Activated CD8-positive, alpha-beta memory T cell treated with anti-CD3 and anti-CD28 coated beads for 4 hours (primary cell): ENCODE data around the gene NEGR1.
"Not testable (repeated sequence)": the region's sequence is repeated elsewhere in the genome, so short reads cannot be mapped to it uniquely, and the experiment has no call there.

ENCODE experiments used
- DNase-seq, 2 donors: peaks; one replicate each; pipeline ENCODE4 v3.0.0-alpha.2; 2020; ENCODE audit warnings: low read depth in 2 of 2

The NEGR1 gene

GRCh38 chr1:71940261-71940660 is 342.1 kb downstream of the NEGR1 start:
- no peak for DNase-seq

DNA sequence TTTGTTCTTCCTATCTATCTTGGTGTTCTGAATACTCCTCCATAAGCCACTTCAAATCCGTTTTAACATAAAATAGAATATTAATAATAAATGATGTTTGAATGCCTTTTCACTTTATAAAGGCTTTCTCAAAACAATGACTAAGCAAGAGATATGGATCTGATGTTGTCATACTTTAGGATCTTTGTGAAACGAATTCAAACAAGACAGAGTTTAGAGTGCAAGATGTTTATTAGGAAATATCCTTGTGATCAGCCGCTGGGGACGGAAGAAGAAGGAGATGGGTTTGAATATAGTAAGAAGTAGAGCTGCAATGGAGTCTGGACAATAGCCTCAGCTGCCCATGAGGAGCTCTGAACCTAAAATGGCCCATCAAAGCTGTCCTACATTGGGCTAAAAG is 351.8 kb downstream of the NEGR1 start:
- no peak for DNase-seq

- DNase-seq = no peak
These were observed 360.3 kb downstream of the NEGR1 start for GRCh38 chr1:71921935-71922559.

GRCh38 chr1:71921204-71921603 is 361.1 kb downstream of the NEGR1 start:
- DNase-seq = no peak

GRCh38 chr1:71920556-71920955 is 361.8 kb downstream of the NEGR1 start:
- no peak for DNase-seq

GRCh38 chr1:71919811-71920509 is 362.4 kb downstream of the NEGR1 start:
- DNase-seq = no peak

GRCh38 chr1:71918630-71919029 is 363.7 kb downstream of the NEGR1 start:
- no peak for DNase-seq

DNA sequence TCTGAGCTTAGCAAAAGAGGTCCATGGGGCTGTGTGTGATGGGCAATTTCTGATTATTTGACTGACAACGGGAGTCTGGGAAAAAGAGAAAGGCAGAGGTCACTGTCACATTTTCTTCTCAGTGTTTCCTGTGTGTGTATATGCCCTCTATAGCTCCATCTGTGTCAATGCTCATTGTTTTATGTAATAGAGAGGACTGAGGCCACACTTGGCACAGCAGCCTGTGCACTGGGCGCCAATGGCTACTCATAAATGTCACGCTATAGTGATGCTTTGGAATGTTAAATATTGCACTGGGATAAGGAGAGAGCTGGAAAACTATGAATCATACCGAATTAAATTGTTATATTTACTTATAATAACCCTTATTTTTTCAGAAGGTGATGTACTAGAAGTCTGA is 365.4 kb downstream of the NEGR1 start:
- no peak for DNase-seq

- no peak for DNase-seq
These were observed 367.7 kb downstream of the NEGR1 start for GRCh38 chr1:71914626-71915025.

DNA sequence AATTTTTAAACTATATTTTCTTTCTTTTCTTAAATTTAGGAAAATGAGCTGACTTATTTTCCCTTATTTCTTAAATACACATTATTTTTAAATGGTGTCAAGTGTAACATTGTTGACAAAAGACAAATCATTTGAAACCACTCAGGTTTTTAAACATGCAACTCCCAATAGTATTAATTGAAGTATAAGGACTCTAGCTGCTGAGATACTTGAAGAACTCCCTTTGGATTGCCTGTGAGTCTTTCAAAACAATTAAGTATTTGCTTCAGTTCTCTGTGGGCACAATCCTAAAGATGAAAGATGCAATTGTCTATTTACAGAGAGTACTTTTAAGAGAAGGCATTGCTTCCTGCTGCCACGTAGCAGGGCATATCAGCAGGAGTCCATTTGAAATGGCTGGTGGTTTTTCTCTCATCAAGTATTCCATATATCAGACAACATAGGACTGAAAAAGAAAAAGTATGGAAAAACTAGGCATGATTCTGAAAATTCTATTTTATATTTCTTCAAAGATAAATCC is 373.4 kb downstream of the NEGR1 start:
- DNase-seq = no peak

GRCh38 chr1:71908303-71908702 is 374.0 kb downstream of the NEGR1 start:
- no peak for DNase-seq

DNA sequence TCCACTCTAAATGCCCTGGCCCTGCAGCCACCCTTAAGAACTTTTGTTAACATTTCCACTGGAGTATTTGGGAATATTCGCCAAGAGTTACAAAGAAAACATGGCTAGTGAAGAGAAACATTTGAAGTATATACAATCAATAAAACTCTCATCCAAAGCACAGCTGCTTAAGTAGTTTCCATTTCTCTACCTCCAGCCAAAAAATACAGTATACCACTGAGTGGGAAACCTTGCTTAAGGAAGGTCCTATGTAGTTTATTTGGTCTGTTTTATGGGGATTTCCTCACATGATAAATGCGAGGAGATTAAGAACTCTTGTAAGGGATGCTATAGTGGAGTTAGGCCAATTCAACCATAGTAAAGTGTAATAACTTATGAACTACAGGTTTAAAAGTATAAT is 382.5 kb downstream of the NEGR1 start:
- DNase-seq = no peak

DNA sequence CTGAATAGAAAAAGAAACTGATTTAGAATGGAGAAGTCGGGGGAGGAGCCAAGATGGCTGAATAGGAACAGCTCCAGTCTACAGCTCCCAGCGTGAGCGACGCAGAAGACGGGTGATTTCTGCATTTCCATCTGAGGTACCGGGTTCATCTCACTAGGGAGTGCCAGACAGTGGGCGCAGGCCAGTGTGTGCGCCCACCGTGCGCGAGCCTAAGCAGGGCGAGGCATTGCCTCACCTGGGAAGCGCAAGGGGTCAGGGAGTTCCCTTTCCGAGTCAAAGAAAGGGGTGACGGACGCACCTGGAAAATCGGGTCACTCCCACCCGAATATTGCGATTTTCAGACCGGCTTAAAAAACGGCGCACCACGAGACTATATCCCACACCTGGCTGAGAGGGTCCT is 394.2 kb downstream of the NEGR1 start:
- DNase-seq = not testable (repeated sequence)

DNA sequence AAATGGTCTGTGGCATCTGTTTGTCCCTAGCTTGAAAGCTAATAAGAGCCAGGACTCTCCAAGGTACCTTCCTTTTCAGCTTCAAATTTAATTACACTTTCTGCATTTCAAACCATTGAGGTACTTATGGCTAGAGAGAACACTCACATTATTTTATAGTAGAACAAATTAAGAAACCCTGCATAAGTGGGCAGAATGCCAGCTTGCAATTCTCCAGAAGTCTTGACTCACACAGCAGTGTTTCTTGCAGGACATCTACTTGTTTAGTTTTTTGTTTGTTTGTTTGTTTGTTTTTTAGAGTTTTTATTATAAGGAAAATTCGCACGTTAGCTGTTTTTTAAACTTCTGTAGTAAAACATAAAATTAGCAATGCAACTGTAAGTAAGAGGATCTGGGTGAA is 397.2 kb downstream of the NEGR1 start:
- DNase-seq = no peak

GRCh38 chr1:71882637-71883036 is 399.7 kb downstream of the NEGR1 start:
- DNase-seq = no peak

- DNase-seq = no peak
These were observed 400.1 kb downstream of the NEGR1 start for GRCh38 chr1:71882226-71882625.

DNA sequence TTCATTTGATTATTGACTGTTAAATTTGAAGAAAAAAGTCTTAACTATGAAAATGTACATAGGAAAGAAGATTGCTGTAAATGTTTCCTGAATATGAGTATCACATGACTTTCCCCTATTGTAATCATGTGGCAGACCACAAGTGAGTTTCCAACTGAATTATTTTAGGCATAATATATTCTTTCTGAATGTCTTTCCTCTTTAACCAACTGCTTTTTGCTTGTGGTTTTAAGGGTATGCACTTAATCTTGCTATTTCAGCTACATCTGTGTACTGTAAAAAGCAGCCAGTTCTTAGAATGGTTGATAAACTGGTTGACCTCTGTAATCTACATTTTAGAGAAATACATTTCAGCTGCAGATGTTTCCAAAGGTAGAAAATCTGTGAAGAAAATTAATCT is 400.7 kb downstream of the NEGR1 start:
- DNase-seq = no peak

GRCh38 chr1:71869326-71869725 is 413.0 kb downstream of the NEGR1 start:
- DNase-seq = no peak

- DNase-seq = no peak
These were observed 419.6 kb downstream of the NEGR1 start for GRCh38 chr1:71862756-71863155.

DNA sequence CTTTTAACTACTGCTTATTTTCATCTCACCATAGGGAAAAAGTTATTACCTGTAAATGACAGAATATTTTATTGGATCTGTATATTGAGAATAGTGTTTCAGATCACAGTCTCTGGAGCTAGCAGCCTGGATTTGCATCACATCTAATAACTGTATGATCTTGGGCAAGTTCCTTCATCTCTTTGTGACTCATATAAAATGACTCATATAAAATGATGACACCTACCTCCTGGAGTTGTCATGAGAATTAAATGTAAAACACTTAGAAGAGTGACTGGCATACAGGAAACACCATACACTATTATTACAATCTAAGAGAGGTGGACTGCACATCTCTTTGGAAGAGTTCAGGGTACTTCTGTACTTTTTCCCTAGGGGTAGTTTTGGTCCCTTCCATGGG is 421.3 kb downstream of the NEGR1 start:
- no peak for DNase-seq

GRCh38 chr1:71859806-71860205 is 422.5 kb downstream of the NEGR1 start:
- no peak for DNase-seq

DNA sequence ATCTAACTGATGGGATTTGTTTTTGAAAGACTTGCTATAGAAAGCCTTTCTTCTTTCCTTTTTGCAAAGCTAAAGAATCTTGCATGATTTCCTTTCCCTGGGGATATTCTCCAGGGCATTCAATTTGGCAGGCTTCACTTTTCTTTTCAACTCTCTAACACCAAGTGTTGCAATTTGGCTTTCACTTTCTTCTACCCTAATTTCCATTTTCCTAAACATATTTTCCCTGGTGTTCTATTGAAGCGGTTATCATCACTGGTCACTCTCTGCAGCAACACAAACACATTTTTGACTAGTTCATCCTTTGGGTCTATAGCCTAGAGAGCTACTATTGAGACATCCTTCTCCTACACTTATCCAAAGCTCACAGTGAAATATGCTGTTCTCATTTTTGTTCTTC is 424.5 kb downstream of the NEGR1 start:
- no peak for DNase-seq

DNA sequence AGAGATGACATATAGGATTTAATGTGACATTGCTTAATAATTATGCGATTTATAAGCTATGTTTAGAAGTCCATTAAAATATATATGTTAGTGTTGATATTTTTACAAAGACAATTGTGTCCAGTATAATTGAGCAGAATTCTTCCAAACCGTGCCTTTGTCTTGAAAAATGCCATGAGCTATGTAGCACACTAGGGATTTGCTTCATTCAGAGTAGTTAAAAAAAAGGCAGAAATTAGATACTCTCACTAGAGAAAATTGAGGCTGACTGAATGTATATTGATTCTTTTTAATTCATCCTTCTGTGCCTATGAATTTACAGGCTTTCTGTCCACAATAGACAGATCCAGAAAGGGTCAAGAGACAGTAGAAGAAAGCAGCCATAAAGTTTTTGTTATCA is 429.0 kb downstream of the NEGR1 start:
- DNase-seq = no peak

GRCh38 chr1:71850936-71851335 is 431.4 kb downstream of the NEGR1 start:
- no peak for DNase-seq
